ENCODE results near the gene SPTLC2.
"Not testable (repeated sequence)": the region's sequence is repeated elsewhere in the genome, so short reads cannot be mapped to it uniquely, and the experiment has no call there.

SPTLC2 gene

DNA sequence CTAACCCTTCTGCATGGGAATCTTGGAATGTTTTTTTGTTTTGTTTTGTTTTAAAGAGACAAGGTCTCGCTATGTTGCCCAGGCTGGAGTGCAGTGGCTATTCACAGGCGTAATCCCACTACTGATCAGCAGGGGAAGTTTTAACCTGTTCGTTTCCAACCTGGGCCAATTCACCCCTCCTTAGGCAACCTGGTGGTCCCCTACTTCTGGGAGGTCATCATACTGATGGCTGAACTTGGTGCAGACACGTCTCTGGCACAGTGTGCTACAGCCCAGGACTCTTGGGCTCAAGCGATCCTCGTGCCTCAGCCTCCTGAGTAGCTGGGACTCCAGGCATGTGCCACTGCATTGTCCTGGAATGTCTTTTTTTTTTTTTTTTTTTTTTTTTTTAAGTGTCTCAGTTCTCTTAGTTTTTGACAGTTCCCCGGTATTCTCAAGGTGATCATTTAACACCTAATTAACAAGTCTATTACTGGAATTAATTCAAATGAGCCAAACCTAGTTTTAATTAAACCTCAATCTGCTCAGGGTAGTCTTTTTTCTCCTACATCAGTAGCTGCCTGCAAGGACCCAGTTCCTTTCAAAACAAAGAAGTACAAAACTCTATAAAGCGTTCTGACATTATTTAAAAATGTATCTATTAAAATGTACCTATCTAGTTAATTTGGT is 68.8 kb downstream of the SPTLC2 start:
- no peak for DNase-seq (ENCODE audit: low read depth)

DNA sequence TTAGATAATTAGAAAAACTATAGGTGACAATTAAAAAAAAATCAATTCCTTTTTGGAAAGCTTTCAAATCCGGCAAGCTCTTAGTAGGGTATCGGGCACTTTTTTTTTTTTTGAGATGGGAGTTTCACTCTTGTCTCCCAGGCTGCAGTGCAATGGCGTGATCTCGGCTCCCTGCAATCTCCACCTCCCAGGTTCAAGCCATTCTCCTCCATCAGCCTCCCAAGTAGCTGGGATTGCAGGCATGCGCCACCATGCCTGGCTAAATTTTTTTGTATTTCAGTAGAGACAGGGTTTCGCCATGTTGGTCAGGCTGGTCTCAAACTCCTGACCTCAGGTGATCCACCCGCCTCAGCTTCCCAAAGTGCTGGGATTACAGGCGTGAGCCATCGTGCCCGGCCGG is 71.3 kb downstream of the SPTLC2 start:
- not testable (repeated sequence) for DNase-seq (ENCODE audit: low read depth)

DNA sequence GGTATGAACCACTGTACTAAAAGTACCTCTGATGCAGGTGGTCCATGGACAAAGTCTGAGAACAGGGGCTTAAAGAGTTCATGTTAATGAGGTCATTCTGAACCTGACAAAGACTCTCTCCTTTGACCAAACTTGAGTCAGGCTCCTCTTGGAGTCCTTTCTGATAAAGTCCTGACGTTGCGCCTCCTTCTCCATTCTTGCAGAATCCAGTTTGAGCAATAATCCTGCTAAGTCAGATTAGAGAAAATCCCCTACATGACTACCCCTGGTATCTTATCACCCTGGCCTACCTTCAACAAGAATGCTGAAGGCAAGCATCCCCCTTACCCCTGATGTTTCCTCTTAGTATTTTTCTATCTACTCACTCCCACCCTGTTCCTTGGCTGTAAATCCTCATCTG is 71.9 kb downstream of the SPTLC2 start:
- DNase-seq (ENCODE audit: low read depth) = no peak

DNA sequence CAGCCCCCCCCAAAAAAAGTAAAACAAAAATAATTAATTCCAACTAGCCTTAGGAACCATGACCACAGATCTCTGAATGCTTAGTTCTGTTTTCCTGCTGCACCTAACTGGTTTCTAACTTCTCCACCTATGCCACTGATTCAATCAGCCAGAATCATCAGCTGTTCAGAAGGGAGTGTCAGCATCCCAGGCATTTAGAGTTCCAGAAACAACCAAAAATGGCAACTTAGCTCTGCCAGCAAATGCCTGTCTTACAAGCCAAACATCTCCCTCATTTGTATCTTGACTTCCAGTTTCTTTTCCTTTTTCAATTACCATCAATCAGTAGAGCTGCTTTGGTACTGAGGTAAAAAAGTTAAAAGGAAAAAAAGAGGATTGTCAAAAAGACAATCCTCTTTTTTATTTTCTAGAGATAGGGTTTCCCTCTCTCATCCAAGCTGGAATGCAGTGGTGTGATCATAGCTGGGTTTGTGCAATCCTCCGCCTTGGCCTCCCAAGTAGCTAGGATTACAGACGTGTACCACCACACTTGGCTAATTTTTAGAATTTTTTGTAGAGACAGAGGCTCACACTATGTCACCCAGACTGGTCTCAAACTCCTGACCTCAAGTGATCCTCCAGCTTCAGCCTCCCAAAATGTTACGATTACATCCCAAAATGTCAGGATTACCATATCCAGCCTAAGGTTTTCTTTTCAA is 72.7 kb downstream of the SPTLC2 start:
- no peak for DNase-seq (ENCODE audit: low read depth)

DNA sequence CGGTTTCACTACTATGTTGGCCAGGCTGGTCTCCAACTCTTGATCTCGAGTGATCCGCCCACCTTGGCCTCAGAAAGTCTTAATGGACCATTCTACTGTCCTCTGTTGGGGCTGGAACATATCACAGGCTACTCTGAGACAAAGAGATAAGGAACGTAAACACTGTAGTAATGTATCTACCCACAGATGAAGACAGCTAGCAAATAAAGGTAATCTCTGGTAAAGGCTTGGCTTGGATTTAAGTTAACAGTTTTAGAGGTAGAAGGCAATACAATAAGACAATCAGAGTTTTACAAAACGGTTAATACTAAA is 73.2 kb downstream of the SPTLC2 start:
- no peak for DNase-seq (ENCODE audit: low read depth)

DNA sequence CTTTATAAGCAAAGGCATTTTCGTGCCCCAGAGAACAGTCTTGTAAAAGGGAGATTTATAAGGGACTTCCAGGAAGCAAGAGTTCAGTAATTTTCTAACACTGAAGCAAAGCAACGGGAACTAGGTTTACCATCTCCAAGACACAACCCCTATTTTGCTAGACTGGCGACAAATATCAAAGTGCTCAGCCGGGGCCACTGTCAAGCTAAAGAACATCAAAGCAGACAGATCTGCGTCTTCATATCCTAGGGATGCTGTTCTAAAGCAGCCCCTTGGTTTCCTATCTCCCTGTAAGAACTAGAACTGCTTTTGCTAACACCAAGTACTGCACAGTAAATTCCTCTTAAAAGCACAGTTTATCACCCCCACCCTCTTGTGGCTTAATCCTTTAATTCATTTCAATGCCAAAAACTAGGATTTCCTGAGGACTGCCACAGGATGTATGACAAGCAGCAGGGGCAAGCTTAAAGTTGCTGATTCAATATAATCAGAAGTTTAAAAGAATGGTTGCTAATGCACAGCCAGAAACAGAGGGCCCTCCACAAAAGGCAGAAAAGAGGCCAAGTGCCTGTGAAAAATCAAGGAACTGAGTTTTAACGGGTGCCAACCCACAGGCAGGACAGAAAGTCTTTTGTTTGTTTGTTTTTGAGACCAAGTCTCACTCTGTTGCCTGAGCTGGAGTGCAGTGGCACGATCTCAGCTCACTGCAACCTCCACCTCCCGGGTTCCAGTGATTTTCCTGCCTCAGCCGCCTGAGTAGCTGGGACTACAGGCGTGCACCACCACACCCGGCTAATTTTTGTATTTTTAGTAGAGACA is 73.8 kb downstream of the SPTLC2 start:
- no peak for DNase-seq (ENCODE audit: low read depth)

DNA sequence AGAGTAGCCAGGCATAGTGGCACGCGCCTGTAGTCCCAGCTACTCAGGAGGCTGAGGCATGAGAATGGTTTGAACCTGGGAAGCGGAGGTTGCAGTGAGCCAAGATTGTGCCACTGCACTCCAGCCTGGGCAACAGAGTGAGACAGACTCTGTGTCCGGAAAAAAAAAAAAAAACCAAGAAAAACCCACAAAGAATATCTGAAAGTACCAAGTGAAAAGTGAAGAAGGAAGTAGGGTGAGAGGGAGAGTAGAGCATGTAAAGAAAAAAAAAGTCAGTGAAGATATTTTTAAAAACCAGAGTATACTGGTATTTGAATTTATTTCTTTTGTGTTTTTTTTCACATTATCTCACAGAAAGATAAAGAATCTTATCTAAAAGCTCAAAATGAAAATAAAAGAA is 74.5 kb downstream of the SPTLC2 start:
- no peak for DNase-seq (ENCODE audit: low read depth)

DNA sequence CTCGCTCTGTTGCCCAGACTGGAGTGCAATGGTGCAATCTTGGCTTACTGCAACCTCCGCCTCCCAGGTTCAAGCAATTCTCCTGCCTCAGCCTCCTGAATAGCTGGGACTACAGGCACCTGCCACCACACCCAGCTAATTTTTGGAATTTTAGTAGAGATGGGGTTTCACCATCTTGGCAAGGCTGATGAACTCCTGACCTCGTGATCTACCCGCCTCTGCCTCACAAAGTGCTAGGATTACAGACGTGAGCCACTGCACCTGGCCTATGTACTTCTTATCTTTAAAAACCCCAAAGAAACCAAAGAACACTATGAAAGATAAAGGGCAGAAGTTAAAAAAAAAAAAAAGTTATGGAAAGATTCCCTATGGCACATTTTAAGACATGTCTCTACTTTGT is 79.5 kb downstream of the SPTLC2 start:
- DNase-seq (ENCODE audit: low read depth) = not testable (repeated sequence)

DNA sequence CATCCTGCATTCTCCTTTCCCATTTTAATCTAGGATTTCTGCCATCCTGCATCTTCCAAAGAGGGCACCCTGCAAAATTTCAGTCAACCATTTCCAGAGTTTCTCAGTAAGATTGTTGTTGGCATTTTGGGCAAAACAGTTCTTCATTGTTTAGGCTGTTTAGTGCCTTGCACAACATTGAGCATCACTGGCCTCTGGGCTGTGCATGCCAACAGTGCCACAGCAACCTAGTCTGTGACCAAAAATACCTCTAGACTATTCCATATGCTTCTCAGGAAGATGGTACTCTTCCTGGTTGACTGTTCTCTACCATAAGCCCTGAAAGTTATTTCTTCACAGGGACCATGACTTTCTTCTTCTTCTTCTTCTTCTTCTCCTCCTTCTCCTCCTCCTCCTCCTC is 85.4 kb downstream of the SPTLC2 start:
- no peak for DNase-seq (ENCODE audit: low read depth)

DNA sequence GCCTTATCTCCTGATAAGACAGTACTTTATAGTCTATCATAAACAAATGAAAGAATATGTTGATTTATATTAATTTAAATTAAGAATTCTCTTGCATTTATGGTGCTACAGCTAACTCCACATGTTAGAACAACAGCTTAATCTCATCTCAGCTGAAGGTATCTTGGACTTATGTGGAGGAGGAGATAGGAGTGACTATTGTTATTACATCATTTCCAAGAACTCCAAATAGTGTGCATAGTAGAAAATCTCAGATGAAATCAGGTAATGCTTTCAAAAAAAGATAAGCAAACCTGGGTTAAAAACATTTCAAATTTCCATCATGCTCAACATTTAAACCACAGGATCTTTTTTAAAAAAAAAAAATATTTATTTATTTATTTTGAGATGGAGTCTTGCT is 86.5 kb downstream of the SPTLC2 start:
- DNase-seq (ENCODE audit: low read depth) = no peak

DNA sequence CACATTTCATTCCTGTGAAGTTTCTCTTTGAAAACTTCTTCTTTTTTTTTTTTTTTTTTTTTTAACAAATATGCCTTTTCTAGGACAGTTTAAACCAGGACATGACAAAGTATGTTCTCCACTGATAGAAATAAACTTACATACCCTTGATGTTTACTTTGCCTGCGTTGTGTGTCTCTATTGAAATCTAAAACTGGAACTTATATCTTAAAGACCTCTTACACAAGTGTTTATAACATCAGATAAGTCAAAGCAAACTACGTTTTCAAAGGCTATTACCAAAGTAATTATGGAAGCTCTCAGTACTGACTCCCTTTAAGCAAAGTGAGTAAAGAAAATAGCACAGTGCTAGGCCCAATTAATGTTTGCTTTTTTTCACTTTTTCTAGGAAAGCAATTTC is 87.2 kb downstream of the SPTLC2 start:
- DNase-seq (ENCODE audit: low read depth) = no peak

DNA sequence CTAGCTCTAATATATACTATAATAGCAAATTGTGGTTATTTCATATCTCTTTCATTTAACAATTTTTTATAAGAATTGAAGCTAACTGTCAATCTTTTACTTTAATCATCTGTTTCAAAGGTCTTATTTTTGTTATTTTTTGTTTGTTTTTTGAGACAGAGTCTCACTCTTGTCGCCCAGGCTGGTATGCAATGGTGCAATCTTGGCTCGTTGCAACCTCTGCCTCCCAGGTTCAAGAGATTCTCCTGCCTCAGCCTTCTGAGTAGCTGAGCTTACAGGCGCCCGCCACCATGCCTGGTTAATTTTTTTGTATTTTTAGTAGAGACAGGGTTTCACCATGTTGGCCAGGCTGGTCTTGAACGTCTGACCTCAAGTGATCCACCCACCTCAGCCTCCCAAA is 87.7 kb downstream of the SPTLC2 start:
- DNase-seq (ENCODE audit: low read depth) = not testable (repeated sequence)

DNA sequence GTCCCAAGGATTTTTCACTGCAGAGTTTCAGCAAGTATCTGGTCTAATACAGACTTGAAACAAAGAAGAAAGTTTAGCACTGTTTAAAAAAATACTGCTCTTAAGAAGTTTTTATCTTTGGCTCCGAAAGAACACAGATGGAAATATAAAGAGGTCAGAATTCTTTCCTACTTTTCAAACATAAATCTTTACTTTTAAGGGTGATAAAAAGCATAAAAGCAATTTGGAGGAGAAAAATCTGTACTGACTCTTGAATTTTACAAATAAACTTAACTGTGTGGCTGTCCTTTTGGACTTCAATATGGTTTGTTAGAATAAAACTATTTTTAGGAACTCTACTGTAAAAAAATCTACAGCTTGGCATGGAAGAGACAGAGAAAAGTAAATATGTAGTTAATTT is 90.2 kb downstream of the SPTLC2 start:
- DNase-seq (ENCODE audit: low read depth) = no peak

DNA sequence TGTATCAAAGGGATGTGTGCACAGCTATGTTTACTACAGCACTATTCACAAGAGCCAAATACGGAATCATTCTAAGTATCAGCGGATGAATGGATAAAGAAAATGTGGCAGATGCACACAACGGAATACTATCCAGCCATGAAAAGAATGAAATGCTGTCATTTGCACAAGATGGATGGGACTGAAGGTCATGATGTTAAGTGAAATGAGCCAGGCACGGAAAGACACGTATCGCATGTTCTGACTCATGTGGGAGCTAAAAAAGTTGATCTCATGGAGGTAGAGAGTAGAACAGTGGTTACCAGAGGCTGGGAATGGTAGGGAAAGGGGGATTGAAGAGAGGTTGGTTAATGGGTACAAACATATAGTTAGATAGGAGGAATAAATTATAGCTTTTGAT is 91.9 kb downstream of the SPTLC2 start:
- no peak for DNase-seq (ENCODE audit: low read depth)

DNA sequence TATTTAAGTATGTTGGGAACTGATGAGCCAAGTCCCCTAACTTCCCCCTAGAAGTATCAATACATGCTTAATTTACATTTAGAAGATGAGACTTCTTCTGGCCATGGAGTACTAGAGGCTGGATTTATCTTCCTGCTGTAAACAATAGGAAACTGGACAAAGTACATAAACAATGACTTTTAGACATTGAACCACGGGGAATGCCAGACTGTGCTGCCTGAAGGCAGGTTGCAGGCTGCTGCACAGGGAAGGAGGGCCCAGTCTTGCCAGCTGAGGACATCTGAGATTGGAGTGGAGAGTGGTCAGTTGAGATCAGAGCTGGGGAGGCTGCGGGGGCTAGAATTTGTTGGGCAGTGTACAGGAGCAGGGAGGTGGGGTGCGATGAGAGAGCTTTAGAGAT is 93.3 kb downstream of the SPTLC2 start:
- no peak for DNase-seq (ENCODE audit: low read depth)

DNA sequence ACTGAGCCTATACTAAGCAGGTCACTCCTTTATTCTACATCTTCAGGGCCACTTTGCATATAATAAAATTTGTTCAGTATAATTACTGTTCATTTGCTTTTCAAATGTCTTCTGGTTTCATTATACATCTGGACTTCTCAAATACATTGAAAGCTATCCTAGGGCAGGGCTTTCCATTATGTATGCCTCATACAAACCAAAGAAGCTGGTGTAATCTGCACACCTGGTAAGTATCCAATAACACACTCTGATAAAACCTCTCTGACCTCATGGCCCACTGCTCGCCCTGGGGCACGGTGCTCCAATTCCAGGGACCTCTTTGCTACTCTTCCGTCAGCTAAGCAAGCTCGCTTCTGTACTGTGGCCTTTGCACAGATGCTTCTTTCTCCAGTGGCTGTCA is 95.9 kb downstream of the SPTLC2 start:
- DNase-seq (ENCODE audit: low read depth) = no peak

DNA sequence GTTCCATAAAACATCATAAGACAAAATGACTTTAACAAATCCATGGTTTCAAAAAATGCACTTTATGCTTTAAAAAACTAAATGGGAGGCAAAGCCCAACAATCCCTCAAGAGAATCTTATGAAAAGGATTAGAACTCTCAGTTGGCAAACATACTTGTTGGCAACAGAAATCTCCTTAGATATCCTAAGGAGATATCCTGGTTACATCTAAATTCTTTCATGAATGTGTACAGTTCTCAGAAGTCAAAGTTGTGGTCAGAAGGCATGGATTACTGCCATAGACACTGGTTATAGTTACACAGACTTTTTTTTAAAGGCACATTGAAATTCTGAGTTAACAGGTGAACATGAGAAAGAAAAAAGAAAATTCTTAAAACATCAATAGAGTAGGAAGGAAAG is 100.3 kb downstream of the SPTLC2 start:
- no peak for DNase-seq (ENCODE audit: low read depth)

DNA sequence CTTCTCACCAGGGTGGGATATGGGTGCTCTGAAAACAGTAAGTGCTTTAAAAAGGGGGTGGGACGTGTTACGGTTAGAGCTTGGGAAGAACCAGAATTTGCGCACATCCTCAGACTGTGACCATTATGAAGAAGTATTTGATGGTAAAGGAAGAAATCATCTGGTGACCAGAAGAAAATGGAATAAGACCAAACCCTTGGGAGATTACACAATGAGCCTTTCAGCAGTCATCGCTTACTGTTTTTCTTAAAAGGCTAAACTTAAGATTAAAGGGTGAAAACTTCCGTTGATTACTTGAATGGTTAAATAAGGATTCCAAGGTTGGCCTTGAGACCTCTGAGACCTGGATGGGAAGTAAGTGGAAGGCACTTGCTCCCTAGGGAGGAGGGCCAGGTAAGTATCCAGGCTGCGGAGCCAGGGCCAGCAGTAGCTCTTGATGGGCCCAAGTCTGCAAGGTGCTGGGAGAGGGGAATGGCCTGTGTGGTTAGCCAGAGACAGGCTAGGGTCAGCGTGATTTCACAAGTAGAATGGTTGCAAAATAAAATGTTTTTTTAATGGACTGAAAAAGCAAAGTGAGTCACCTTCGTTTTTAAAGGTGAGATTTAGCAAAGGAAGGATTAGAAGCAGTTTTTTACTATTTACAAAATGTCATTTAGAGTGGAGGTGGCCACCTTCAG is 104.8 kb downstream of the SPTLC2 start:
- no peak for DNase-seq (ENCODE audit: low read depth)

DNA sequence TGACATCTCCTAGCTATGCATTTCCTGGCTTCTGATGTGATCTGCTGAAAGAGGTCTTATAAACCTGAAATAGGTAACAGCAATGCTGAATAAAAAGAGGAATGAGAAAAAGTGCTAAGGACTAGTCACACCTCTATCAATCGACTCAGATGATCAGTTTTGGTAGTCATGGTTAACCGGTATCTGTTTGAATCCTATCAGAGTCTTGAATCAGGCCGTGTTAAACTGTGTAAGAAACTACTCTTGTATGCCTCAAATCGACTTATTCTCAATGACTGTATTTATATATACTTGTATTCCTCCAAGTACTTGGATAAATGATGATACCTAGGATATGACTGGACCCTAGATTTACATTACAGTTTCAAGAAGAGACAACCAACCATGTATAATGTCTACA is 107.1 kb downstream of the SPTLC2 start:
- no peak for DNase-seq (ENCODE audit: low read depth)

DNA sequence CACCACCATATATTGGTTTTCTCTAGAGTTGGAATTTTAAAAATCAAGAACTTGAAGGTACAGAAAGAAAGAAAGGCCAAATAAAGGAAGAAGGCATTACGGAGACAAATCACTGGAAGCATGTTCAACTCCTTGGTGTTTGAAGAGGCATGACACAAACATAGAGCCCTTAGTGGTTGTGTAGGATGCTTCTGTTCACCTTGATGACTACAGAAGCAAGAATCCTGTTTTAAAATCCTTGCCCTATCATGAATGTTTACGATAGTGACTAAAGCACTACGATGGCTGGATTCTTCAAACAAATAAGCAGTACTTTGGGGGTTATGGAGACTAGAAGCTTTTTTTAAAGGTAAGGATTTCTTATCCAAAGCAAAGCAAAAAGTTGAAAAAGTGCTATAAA is 107.6 kb downstream of the SPTLC2 start:
- no peak for DNase-seq (ENCODE audit: low read depth)

DNA sequence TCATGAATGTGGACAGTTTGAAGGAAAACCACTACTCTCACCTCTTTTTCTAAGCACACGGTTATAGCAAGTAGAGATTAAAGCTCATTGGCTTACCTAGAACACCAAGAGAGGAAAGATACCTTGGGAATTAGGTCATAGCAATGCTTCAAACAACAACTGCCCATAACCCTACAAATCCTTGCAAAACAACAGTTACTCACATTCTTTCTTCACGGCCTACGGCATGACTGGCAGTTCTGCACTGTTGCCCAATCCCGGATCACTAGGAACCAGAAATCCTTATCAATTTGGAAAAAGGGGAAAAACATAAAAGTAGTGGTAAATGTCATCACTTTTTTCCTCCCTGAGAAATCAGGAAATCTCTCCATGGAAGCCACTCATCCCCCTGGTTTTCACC is 108.2 kb downstream of the SPTLC2 start:
- DNase-seq (ENCODE audit: low read depth) = no peak

DNA sequence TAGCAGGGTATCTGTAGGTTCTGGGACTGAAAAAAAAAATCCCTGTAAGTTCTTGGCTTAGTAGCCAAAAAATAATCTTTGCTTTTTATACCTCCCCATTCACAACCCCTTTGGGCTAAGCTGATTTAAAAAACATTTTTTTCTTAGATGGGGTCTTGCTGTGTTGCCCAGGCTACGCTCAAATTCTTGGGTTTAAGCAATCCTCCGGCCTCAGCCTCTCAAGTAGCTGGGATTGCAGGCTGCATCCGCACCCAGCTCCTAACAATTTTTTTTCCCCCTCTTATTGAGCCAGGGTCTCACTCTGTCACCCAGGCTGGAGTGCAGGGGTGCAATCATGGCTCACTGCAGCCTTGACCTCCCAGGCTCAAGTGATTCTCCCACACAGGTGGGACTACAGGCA is 108.7 kb downstream of the SPTLC2 start:
- DNase-seq (ENCODE audit: low read depth) = no peak

DNA sequence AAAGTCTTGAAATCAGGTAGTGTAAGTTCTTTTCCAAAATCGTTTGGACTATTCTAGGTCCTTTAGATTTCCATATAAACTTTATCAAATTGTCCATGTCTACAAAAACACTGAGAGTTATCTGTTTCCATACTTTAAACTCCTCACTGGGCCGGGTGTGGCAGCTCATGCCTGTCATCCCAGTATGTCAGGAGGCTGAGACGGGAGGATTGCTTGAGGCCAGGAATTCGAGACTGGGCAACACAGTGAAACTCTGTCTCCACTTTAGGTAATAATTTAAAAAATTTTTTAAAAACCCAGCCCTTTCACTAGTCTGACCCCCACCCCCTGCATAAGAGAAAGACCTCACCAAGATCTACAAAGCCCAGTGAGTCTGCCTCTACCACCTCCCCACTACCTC is 111.4 kb downstream of the SPTLC2 start:
- no peak for DNase-seq (ENCODE audit: low read depth)

Measured in stimulated activated CD8-positive, alpha-beta memory T cell treated with anti-CD3 and anti-CD28 coated beads, Interleukin-12 subunit alpha, Interleukin-12 subunit beta, amount 100 ng/mL, for 1 hour (primary cell).